IMR-90 (cell line): Measurements from ENCODE around the gene KCNMA1. TPM values are rescaled to one million over a fixed set of nuclear protein-coding genes. Genes with fewer than 3 reads are reported as not detected.

ENCODE experiments used
- ATAC-seq: fragments of 200-7000 bp; cut with Tn5 transposase; 2 replicates; pipeline ENCODE4 v1.9.1; 2020; ENCODE audit warnings: low read depth, mild to moderate bottlenecking, moderate library complexity
- BruUV-seq: library from RNA; stranded (reverse); fragments of 400-500 nt; replicated peaks from 2 replicates; lab custom pipeline; 2021; lab: Mats Ljungman, UMichigan
- CTCF ChIA-PET: fragments of 300-600 bp; formaldehyde crosslinking; extraction: SDS; loops from one replicate; lab custom pipeline; 2021; ENCODE audit warnings: antibody characterized with exemption; lab: Yijun Ruan, JAX
- POLR2A ChIA-PET: fragments of 300-600 bp; sonication (Branson Sonifier 250); formaldehyde crosslinking; loops from one replicate; lab custom pipeline; 2022; ENCODE audit warnings: antibody characterized with exemption; ENCODE audit not compliant: unreplicated experiment; lab: Charles Lee
- DNase-seq: peaks from one replicate; pipeline ENCODE4 v3.0.0; 2013
- H2AFZ ChIP-seq: replicated peaks from 2 replicates; pipeline ENCODE3; 2013; ENCODE audit warnings: low read length, mild to moderate bottlenecking; ENCODE audit not compliant: poor library complexity
- H2AK5ac ChIP-seq: 2 replicates; pipeline ENCODE4 v1.6.1; 2013; ENCODE audit warnings: low read depth, low read length, inconsistent platforms
- H2AK9ac ChIP-seq: replicated peaks from 2 replicates; pipeline ENCODE3; 2013; ENCODE audit warnings: mild to moderate bottlenecking, low read depth, low read length, moderate library complexity; ENCODE audit not compliant: poor library complexity
- H2BK120ac ChIP-seq: 2 replicates; pipeline ENCODE4 v1.6.1; 2013; ENCODE audit warnings: low read depth, low read length, inconsistent platforms
- H2BK15ac ChIP-seq: 3 replicates; pipeline ENCODE4 v1.6.1; 2013; ENCODE audit warnings: low read depth, low read length, inconsistent platforms
- H2BK20ac ChIP-seq: 2 replicates; pipeline ENCODE4 v1.6.1; 2013; ENCODE audit warnings: low read depth, mild to moderate bottlenecking, inconsistent platforms, low read length, moderate library complexity
- H2BK5ac ChIP-seq: 2 replicates; pipeline ENCODE4 v1.6.1; 2013; ENCODE audit warnings: mild to moderate bottlenecking, low read depth, low read length, inconsistent platforms; ENCODE audit not compliant: poor library complexity, severe bottlenecking
- H3K14ac ChIP-seq: replicated peaks from 2 replicates; pipeline ENCODE4 v1.6.1; 2013; ENCODE audit warnings: low read depth, low read length, inconsistent platforms
- H3K18ac ChIP-seq: 2 replicates; pipeline ENCODE4 v1.6.1; 2013; ENCODE audit warnings: low read depth, low read length, control low read depth
- H3K23ac ChIP-seq: 2 replicates; pipeline ENCODE4 v1.6.1; 2013; ENCODE audit warnings: low read depth, low read length, inconsistent platforms
- H3K27ac ChIP-seq: 2 replicates; pipeline ENCODE4 v1.5.1; 2013; ENCODE audit warnings: mild to moderate bottlenecking, control low read depth, low read length; ENCODE audit not compliant: insufficient read depth
- H3K27me3 ChIP-seq: 2 replicates; pipeline ENCODE4 v1.6.1; 2013; ENCODE audit warnings: low read length; ENCODE audit not compliant: control insufficient read depth, insufficient read depth
- H3K36me3 ChIP-seq: 2 replicates; pipeline ENCODE4 v1.6.1; 2013; ENCODE audit warnings: low read length, mixed read lengths; ENCODE audit not compliant: control insufficient read depth, insufficient read depth
- H3K4ac ChIP-seq: 2 replicates; pipeline ENCODE4 v1.6.1; 2013; ENCODE audit warnings: low read depth, low read length, inconsistent platforms
- H3K4me1 ChIP-seq: 2 replicates; pipeline ENCODE4 v1.6.1; 2013; ENCODE audit warnings: low read length, mixed read lengths; ENCODE audit not compliant: control insufficient read depth, insufficient read depth
- H3K4me2 ChIP-seq: 2 replicates; pipeline ENCODE4 v1.6.1; 2013; ENCODE audit warnings: low read depth, mild to moderate bottlenecking, control low read depth, low read length, moderate library complexity
- H3K4me3 ChIP-seq: 2 replicates; pipeline ENCODE4 v1.5.1; 2013; ENCODE audit warnings: low read depth, mild to moderate bottlenecking, control low read depth, low read length, moderate library complexity; ENCODE audit not compliant: insufficient read depth
- H3K56ac ChIP-seq: 2 replicates; pipeline ENCODE4 v1.6.1; 2013; ENCODE audit warnings: low read length, inconsistent platforms; ENCODE audit not compliant: insufficient read depth; ENCODE audit errors: extremely low read depth
- H3K79me1 ChIP-seq, 2 experiments: 2 replicates each; pipeline ENCODE4 v1.6.1; 2013; ENCODE audit warnings: low read length in 2 of 2, inconsistent platforms in 1 of 2, low read depth in 1 of 2
- H3K9ac ChIP-seq: 2 replicates; pipeline ENCODE4 v1.6.1; 2013; ENCODE audit warnings: low read depth, low read length, control low read depth
- H3K9me1 ChIP-seq: 2 replicates; pipeline ENCODE4 v1.6.1; 2013; ENCODE audit warnings: low read length, inconsistent platforms; ENCODE audit not compliant: insufficient read depth
- H3K9me3 ChIP-seq: 2 replicates; pipeline ENCODE4 v1.6.1; 2013; ENCODE audit warnings: low read length; ENCODE audit not compliant: control insufficient read depth, insufficient read depth
- H4K20me1 ChIP-seq: 2 replicates; pipeline ENCODE4 v1.6.1; 2013; ENCODE audit warnings: low read length, inconsistent platforms; ENCODE audit not compliant: insufficient read depth
- H4K5ac ChIP-seq: 2 replicates; pipeline ENCODE4 v1.6.1; 2013; ENCODE audit warnings: mild to moderate bottlenecking, low read depth, low read length, control low read depth
- H4K8ac ChIP-seq, 2 experiments: 2 replicates each; pipeline ENCODE4 v1.6.1; 2013; ENCODE audit warnings: low read depth in 2 of 2, low read length in 2 of 2, control low read depth in 1 of 2, inconsistent platforms in 1 of 2
- H4K91ac ChIP-seq: 2 replicates; pipeline ENCODE4 v1.6.1; 2013; ENCODE audit warnings: low read depth, low read length, inconsistent platforms; ENCODE audit not compliant: insufficient read depth
- BHLHE40 ChIP-seq: fragments of 150-350 bp; IDR thresholded peaks from 2 replicates; pipeline ENCODE4 v1.6.1; 2016; ENCODE audit warnings: mild to moderate bottlenecking, low read depth, low read length
- CEBPB ChIP-seq: IDR thresholded peaks from 2 replicates; pipeline ENCODE4 v1.6.1; 2012; ENCODE audit warnings: low read depth, low read length, improper control_type of control experiment
- FOS ChIP-seq: fragments of 150-350 bp; IDR thresholded peaks from 2 replicates; pipeline ENCODE4 v1.6.1; 2016; ENCODE audit warnings: low read depth, low read length
- MAZ ChIP-seq: IDR thresholded peaks from 2 replicates; pipeline ENCODE4 v1.6.1; 2012; ENCODE audit warnings: low read depth, mild to moderate bottlenecking, low read length, improper control_type of control experiment, moderate library complexity, borderline replicate concordance
- MXI1 ChIP-seq: IDR thresholded peaks from 2 replicates; pipeline ENCODE4 v1.6.1; 2012; ENCODE audit warnings: low read depth, mild to moderate bottlenecking, low read length, moderate library complexity, borderline replicate concordance
- RAD21 ChIP-seq: IDR thresholded peaks from 2 replicates; pipeline ENCODE4 v1.6.1; 2012; ENCODE audit warnings: low read length, improper control_type of control experiment
- RCOR1 ChIP-seq: IDR thresholded peaks from 2 replicates; pipeline ENCODE4 v1.6.1; 2012; ENCODE audit warnings: mild to moderate bottlenecking, low read length, improper control_type of control experiment; ENCODE audit not compliant: insufficient replicate concordance
- SMC3 ChIP-seq: fragments of 150-350 bp; IDR thresholded peaks from 2 replicates; pipeline ENCODE4 v1.6.1; 2016; ENCODE audit warnings: low read depth, mild to moderate bottlenecking, antibody characterized with exemption, low read length, moderate library complexity
- WGBS, 2 experiments: methylation state at CpG; one replicate each; pipeline versions ENCODE4 v1.1.5 to v1.1.7; 2013; ENCODE audit warnings: missing lambda C conversion rate in 2 of 2; ENCODE audit not compliant: insufficient read length in 1 of 2; ENCODE audit errors: extremely low coverage in 2 of 2; 5-methylcytosine and 5-hydroxymethylcytosine counted together
- dilution Hi-C: fragments of 300-500 bp; cut with HindIII; formaldehyde crosslinking; loops from one replicate; pipeline ENCODE4 v1.14.3; 2018; ENCODE audit warnings: low sequenced_read_pairs; ENCODE audit not compliant: unreplicated experiment
- in situ Hi-C: fragments of 300-500 bp; cut with MboI; formaldehyde crosslinking; loops from 3 replicates; pipeline ENCODE4 v1.14.3; 2019; ENCODE audit warnings: low sequenced_read_pairs, inconsistent platforms, mixed read lengths
- intact Hi-C: fragments of 100-400 bp; cut with micrococcal nuclease; formaldehyde crosslinking; loops from 2 replicates; pipeline ENCODE4 v1.10.0; 2022
- polyA plus RNA-seq, 3 experiments: library from polyadenylated mRNA; depleted of rRNA; stranded (reverse); fragments of >200 nt; gene quantifications; 2 replicates each; pipeline ENCODE4 v1.2.3, GENCODE V29; 2012; ENCODE audit warnings: low replicate concordance in 1 of 3
- total RNA-seq: library from RNA; depleted of rRNA; stranded (reverse); fragments of >200 nt; gene quantifications from 2 replicates; pipeline ENCODE4 v1.2.3, GENCODE V29; 2012
- TF ChIP-seq, protein P1 (sequence below): conservative IDR thresholded peaks from 2 replicates; pipeline ENCODE4 v1.5.1; 2012; ENCODE audit warnings: mild to moderate bottlenecking, low read depth, low read length, improper control_type of control experiment

The KCNMA1 gene
- total and polyA plus RNA-seq, 2 of the 4 experiments (the other 2 are of a cell fraction): 25.6 to 29.6 TPM

DNA sequence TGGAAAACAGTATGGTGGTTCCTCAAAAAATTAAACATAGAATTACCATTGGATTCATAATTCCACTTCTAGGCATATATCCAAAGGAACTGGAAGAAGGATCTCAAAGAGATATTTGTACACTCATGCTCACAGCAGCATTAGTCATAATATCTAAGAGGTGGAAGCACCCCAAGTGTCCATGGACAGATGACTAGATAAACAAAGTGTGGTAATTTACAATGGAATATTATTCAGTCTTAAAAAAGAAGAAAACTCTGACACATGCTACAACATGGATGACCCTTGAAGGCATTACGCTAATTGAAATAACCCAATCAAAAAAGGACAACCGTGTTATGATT, 594.2 kb downstream of the KCNMA1 start:
- no peak overlapping the region for H3K4ac ChIP-seq
- H2AFZ ChIP-seq: no peak overlapping the region
- TF ChIP-seq RAD21: no peak
- no peak for TF ChIP-seq MXI1
- no peak for TF ChIP-seq RCOR1
- no peak for TF ChIP-seq MAZ
- no peak for TF ChIP-seq BHLHE40
- no peak for TF ChIP-seq SMC3
- TF ChIP-seq CEBPB: no peak
- TF ChIP-seq, protein P1, sequence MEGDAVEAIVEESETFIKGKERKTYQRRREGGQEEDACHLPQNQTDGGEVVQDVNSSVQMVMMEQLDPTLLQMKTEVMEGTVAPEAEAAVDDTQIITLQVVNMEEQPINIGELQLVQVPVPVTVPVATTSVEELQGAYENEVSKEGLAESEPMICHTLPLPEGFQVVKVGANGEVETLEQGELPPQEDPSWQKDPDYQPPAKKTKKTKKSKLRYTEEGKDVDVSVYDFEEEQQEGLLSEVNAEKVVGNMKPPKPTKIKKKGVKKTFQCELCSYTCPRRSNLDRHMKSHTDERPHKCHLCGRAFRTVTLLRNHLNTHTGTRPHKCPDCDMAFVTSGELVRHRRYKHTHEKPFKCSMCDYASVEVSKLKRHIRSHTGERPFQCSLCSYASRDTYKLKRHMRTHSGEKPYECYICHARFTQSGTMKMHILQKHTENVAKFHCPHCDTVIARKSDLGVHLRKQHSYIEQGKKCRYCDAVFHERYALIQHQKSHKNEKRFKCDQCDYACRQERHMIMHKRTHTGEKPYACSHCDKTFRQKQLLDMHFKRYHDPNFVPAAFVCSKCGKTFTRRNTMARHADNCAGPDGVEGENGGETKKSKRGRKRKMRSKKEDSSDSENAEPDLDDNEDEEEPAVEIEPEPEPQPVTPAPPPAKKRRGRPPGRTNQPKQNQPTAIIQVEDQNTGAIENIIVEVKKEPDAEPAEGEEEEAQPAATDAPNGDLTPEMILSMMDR: no peak
- no peak for TF ChIP-seq FOS
- 0 out of 2 replicates have a peak, but pooled peaks cover 6% of the 10 kb centered on the region for H3K9me1 ChIP-seq
- in situ Hi-C loops (no loop called here), dilution Hi-C loops (no loop called here), intact Hi-C loops (no loop called here)
- no peak overlapping the region for H2AK5ac ChIP-seq
- H3K79me1 ChIP-seq: no peaks in the 10 kb centered on the region
- no TSS peak for BruUV-seq
- POLR2A ChIA-PET: no interaction called here
- CTCF ChIA-PET: no interaction called here
- no peak overlapping the region for H3K18ac ChIP-seq
- WGBS, 2 experiments: 100% methylated on average over 1 of the region's 2 CpGs; no CpG with 5 or more reads in 1 of the 2 experiments
- H3K4me2 ChIP-seq: no peak overlapping the region
- H4K8ac ChIP-seq: no peak overlapping the region
- peak; percentile 44 for DNase-seq
- no peak overlapping the region for H2BK120ac ChIP-seq
- H2AK9ac ChIP-seq: no peak overlapping the region
- H3K23ac ChIP-seq: no peak overlapping the region
- H2BK15ac ChIP-seq: no peak overlapping the region
- no peak for ATAC-seq
- H3K4me1 ChIP-seq: 0 out of 2 replicates have a peak, but pooled peaks cover 2% of the 10 kb centered on the region
- no peak overlapping the region for H4K5ac ChIP-seq
- H3K27ac ChIP-seq: no peak overlapping the region
- H3K14ac ChIP-seq: no peak overlapping the region
- no peak overlapping the region for H2BK5ac ChIP-seq
- no peak overlapping the region for H3K56ac ChIP-seq
- H4K91ac ChIP-seq: no peak overlapping the region
- H2BK20ac ChIP-seq: no peak overlapping the region
- H3K36me3 ChIP-seq: no peaks in the 10 kb centered on the region
- no peaks in the 10 kb centered on the region for H4K20me1 ChIP-seq
- H3K4me3 ChIP-seq: no peak overlapping the region
- no peaks in the 10 kb centered on the region for H3K27me3 ChIP-seq
- H3K9ac ChIP-seq: no peak overlapping the region
- no peaks in the 10 kb centered on the region for H3K9me3 ChIP-seq
